IPS-20b (cell line): ENCODE results near the gene GFPT2.
A peak's percentile ranks its signal among the peaks of the same experiment; 100 is the strongest.

ENCODE experiments used
- H3K27ac ChIP-seq: one replicate; pipeline ENCODE4 v1.5.1; 2013; ENCODE audit warnings: low read length
- H3K27me3 ChIP-seq: 2 replicates; pipeline ENCODE4 v1.6.1; 2013; ENCODE audit warnings: mild to moderate bottlenecking, low read length, inconsistent platforms; ENCODE audit not compliant: insufficient read depth
- H3K36me3 ChIP-seq: 2 replicates; pipeline ENCODE4 v1.6.1; 2013; ENCODE audit warnings: low read depth, mild to moderate bottlenecking, inconsistent platforms, low read length, moderate library complexity; ENCODE audit not compliant: insufficient read depth
- H3K4me1 ChIP-seq: 2 replicates; pipeline ENCODE4 v1.6.1; 2013; ENCODE audit warnings: mild to moderate bottlenecking, control low read depth, inconsistent platforms, low read length, moderate library complexity; ENCODE audit not compliant: insufficient read depth
- H3K4me3 ChIP-seq: 2 replicates; pipeline ENCODE4 v1.5.1; 2013; ENCODE audit warnings: mild to moderate bottlenecking, low read length, inconsistent platforms
- H3K9ac ChIP-seq: 2 replicates; pipeline ENCODE4 v1.6.1; 2013; ENCODE audit warnings: low read depth, mild to moderate bottlenecking, inconsistent platforms, low read length, moderate library complexity
- H3K9me3 ChIP-seq: 2 replicates; pipeline ENCODE4 v1.6.1; 2013; ENCODE audit warnings: mild to moderate bottlenecking, low read depth, low read length, inconsistent platforms; ENCODE audit not compliant: insufficient read depth

Gene GFPT2

DNA sequence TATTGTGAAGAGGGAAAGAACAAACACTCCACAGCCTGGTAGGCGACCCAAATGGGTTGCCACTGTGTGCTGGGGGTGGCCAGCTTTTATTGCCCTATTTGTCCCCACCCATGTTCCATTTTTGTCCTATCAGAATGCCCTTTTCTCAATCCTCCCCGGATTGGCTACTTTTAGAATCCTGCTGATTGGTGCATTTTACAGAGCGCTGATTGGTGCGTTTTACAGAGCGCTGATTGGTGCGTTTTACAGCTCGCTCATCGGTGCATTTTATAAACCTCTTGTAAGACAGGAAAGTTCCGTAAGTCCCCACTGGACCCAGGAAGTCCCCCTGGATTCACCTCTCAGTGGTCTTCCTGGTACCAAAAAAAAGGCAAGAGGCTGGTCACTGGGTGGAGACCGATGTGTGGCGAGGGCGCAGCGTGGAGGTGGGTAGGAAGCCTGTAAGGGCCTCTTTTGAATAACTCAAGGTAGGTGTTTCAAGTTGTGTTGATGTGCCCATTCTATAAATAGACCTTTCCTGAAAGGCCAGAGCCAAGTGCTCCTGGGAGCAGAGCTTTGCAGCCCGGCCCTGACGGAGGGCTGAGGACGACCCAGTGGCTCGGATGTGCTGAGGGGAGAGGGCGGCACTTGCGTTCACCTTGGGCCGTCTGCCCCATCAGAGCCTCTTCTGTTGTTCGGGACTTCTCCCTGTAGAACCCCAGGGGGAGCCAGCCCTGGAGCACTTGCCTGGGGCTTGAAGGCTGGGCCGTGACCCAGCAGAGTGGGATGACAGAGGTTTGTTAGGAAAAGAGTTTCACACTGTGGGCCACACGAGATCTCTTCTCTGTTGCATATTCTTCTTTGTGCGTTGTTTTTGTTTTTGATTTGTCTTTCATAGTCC is 7.2 kb upstream of the GFPT2 start:
- Histone ChIP-seq H3K9ac (no peak overlapping the region), H3K9me3 (no peaks in the 10 kb centered on the region), H3K36me3 (no peaks in the 10 kb centered on the region), H3K4me1 (no peaks in the 10 kb centered on the region), H3K4me3 (no peak overlapping the region), H3K27me3 (peaks cover 7% of the 10 kb centered on the region), H3K27ac (no peak overlapping the region)

DNA sequence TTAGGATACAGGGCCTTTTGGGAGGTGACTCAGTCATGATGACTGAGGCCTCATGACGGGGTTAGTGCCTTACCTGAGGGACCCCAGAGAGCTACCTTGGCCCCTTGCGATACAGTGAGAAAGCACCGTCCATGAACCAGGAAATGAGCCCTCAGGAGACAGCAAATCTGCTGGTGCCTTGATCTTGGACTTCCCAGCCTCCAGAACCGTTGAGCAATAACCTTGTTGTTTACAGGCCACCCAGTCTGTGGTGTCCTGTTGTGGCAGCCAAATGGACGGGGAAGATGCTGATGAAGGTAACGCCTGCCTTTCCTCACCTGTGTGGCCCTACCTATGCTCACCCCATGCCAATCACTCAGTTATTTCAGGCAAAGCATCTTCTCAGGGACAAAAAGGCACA is 5.6 kb upstream of the GFPT2 start:
- H3K9ac ChIP-seq = no peak overlapping the region
- H3K4me3 ChIP-seq = no peak overlapping the region
- H3K36me3 ChIP-seq = no peaks in the 10 kb centered on the region
- peaks cover 23% of the 10 kb centered on the region for H3K27me3 ChIP-seq
- H3K27ac ChIP-seq = no peak overlapping the region
- H3K4me1 ChIP-seq = peaks cover 3% of the 10 kb centered on the region
- no peaks in the 10 kb centered on the region for H3K9me3 ChIP-seq

DNA sequence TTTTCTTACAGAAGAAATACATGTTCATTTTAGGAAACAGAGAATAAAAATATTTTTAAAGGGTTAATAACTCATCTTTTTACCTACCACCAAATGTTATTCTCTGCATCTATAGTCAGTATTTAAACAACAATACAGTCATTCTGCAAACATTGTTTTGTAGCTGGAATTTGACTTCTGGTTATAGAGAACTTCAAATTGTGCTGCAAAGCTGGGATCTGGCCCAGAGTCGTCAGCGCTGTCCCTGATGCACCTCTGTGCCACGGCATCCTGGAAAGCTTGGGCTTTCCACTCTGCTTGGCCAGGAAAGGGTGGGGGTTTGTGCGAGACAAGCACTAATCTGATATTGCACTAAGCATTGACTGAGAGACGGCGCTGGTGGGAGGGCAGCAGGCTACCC is 5.0 kb upstream of the GFPT2 start:
- Histone ChIP-seq H3K27ac (no peak overlapping the region), H3K36me3 (no peaks in the 10 kb centered on the region), H3K27me3 (peaks cover 26% of the 10 kb centered on the region)

GRCh38 chr5:180354966-180355365 is 1.8 kb upstream of the GFPT2 start:
- H3K4me3 ChIP-seq = no peak overlapping the region
- no peak overlapping the region for H3K27ac ChIP-seq
- H3K27me3 ChIP-seq = peaks cover 32% of the 10 kb centered on the region

More for the DNA sequence above, 5.0 kb upstream of the GFPT2 start:
- Histone ChIP-seq H3K9me3 (no peaks in the 10 kb centered on the region), H3K4me1 (peaks cover 3% of the 10 kb centered on the region), H3K4me3 (no peak overlapping the region), H3K9ac (no peak overlapping the region)

GRCh38 chr5:180353980-180354452 is 880 bp upstream of the GFPT2 start:
- Histone ChIP-seq H3K9ac (no peak overlapping the region; the same call in 1 of the 2 replicates), H3K9me3 (no peaks in the 10 kb centered on the region), H3K27ac (no peak overlapping the region), H3K36me3 (peaks cover 9% of the 10 kb centered on the region; the same call in 1 of the 2 replicates), H3K4me1 (peaks cover 27% of the 10 kb centered on the region), H3K4me3 (peak overlapping the region; percentile 82; the same call in 1 of the 2 replicates), H3K27me3 (peaks cover 32% of the 10 kb centered on the region)

More at GRCh38 chr5:180354966-180355365, 1.8 kb upstream of the GFPT2 start:
- Histone ChIP-seq H3K9me3 (no peaks in the 10 kb centered on the region), H3K9ac (no peak overlapping the region), H3K36me3 (peaks cover 8% of the 10 kb centered on the region; the same call in 1 of the 2 replicates), H3K4me1 (peaks cover 22% of the 10 kb centered on the region)

- Histone ChIP-seq H3K27ac (no peak overlapping the region), H3K27me3 (peaks cover 32% of the 10 kb centered on the region), H3K9ac (peak overlapping the region; percentile 76), H3K4me3 (peak overlapping the region; percentile 82), H3K9me3 (no peaks in the 10 kb centered on the region), H3K4me1 (peaks cover 38% of the 10 kb centered on the region), H3K36me3 (peaks cover 9% of the 10 kb centered on the region; the same call in 1 of the 2 replicates)
Measured at GRCh38 chr5:180352116-180353047, 754 bp downstream of the GFPT2 start.

DNA sequence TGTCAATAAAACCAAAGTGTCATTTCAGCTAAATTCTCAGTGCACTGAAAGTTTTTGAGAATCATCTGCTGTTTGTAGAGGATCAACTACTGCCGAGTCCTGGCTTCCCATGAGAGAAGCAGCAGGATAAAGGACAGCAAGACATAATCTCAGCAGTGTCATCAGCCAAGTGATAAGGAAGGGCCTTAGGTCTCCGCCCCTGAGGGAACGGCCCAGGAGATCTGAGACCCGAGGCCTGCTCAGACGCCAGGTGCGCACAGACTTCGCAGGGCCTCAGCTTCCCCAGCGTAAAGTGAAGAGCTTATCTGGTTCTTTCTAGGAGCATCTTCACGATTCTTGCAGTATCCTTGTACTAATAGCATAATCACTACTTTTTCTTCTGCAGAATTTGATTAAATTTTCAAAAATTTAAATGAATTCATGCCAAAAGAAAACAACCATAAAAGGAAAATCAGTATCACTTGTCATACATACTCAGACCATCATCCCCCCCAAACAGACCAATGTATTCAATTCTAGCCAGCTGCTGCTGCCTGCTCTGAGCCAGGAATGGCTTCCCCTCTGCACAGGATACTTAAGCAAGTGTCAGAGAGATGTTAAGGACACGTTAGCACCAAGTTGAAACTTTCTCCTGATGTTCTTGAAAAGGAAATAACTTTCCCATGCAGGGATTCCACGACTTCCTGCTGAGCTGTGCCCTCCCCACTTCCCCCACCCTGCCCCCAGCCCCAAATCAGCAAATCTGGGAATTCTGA is 2.2 kb downstream of the GFPT2 start:
- Histone ChIP-seq H3K27me3 (peaks cover 31% of the 10 kb centered on the region), H3K9me3 (no peaks in the 10 kb centered on the region), H3K4me3 (peak overlapping the region; percentile 82), H3K9ac (peak overlapping the region; percentile 76; the same call in 1 of the 2 replicates), H3K27ac (no peak overlapping the region), H3K4me1 (peaks cover 43% of the 10 kb centered on the region), H3K36me3 (peaks cover 9% of the 10 kb centered on the region; the same call in 1 of the 2 replicates)

- H3K36me3 ChIP-seq = peaks cover 9% of the 10 kb centered on the region; the same call in 1 of the 2 replicates
- peak overlapping the region; percentile 82; the same call in 1 of the 2 replicates for H3K4me3 ChIP-seq
- no peaks in the 10 kb centered on the region for H3K9me3 ChIP-seq
- peaks cover 47% of the 10 kb centered on the region for H3K4me1 ChIP-seq
- no peak overlapping the region for H3K9ac ChIP-seq
- H3K27ac ChIP-seq = no peak overlapping the region
- peaks cover 25% of the 10 kb centered on the region for H3K27me3 ChIP-seq
Measured at GRCh38 chr5:180350296-180350695, 2.8 kb downstream of the GFPT2 start.

- Histone ChIP-seq H3K4me3 (no peak overlapping the region), H3K9ac (peak overlapping the region; percentile 46; the same call in 1 of the 2 replicates), H3K9me3 (no peaks in the 10 kb centered on the region), H3K36me3 (peaks cover 9% of the 10 kb centered on the region; the same call in 1 of the 2 replicates), H3K4me1 (peaks cover 56% of the 10 kb centered on the region), H3K27ac (no peak overlapping the region), H3K27me3 (peaks cover 16% of the 10 kb centered on the region)
Measured at GRCh38 chr5:180349391-180349790, 3.7 kb downstream of the GFPT2 start.

GRCh38 chr5:180348336-180348735 is 4.8 kb downstream of the GFPT2 start:
- peak overlapping the region; percentile 6 for H3K27ac ChIP-seq
- H3K9me3 ChIP-seq = no peaks in the 10 kb centered on the region
- H3K36me3 ChIP-seq = peaks cover 9% of the 10 kb centered on the region; the same call in 1 of the 2 replicates
- H3K9ac ChIP-seq = peak overlapping the region; percentile 23; the same call in 1 of the 2 replicates
- peaks cover 61% of the 10 kb centered on the region for H3K4me1 ChIP-seq
- peaks cover 6% of the 10 kb centered on the region for H3K27me3 ChIP-seq
- H3K4me3 ChIP-seq = no peak overlapping the region
